Forelimb muscle (tissue), 1 donor: Measurements from ENCODE around the gene PPP2R5D. TPM values are rescaled to one million over a fixed set of nuclear protein-coding genes. Genes with fewer than 3 reads are reported as not detected.
"Not testable (repeated sequence)": the region's sequence is repeated elsewhere in the genome, so short reads cannot be mapped to it uniquely, and the experiment has no call there.

Experiments
- DNase-seq: peaks from one replicate; pipeline ENCODE4 v3.0.0-alpha.2; 2013; ENCODE audit warnings: low read depth
- polyA plus RNA-seq: library from polyadenylated mRNA; unstranded; fragments of 120-200 nt; gene quantifications from one replicate; pipeline ENCODE4 v1.2.1, GENCODE V29; 2013; ENCODE audit not compliant: insufficient read length

The PPP2R5D gene
- polyA plus RNA-seq: 39.0 TPM

DNA sequence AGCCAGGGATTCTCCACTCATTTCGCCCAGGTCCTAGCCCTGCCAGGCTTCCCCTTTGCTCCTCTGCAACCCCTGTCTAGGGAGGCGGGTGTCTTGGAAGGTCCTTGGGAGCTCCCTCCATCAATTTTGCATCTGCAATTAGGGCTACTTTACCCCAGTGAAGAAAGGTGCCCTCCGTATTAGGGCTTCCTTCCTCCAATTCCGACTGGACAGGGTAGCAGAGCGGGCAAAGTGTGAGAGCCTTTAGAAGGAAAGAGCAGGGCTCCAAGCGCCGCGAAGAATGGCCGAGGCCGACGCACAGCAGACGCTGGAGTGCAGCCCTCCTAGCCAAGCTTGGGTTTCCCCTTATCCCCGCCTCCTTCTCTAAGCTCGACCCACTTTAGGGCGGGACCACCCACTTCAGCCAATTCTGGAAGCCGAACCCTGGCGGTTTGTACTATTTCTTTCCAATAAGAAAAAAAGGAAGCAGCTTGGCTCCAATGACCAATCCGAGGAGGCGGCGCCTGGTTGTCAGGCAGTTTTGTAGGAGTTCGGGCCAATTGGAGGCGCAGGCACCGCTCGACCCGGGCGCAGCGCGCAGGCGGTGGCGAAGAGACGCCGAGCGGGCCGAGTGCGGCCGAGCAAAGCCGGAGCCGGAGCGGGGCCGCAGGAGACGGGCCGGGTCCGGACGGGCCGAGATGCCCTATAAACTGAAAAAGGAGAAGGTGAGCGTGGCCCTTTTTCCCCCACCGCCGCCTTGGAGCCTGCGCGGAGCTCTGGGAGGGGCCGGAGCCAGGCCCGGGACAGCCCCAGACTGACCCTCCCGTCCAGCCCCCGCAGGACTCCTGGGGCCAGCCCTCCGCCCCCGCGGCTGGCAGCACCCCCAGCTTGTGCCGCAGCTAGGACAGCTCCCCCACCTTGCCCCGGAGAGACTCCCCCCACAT, at the start of gene PPP2R5D:
TSS of gene PPP2R5D (plus strand) at position 570 of the 923 bp plus-strand sequence. CDS start at position 678, 108 bp downstream.
- DNase-seq: peak; percentile 94

DNA sequence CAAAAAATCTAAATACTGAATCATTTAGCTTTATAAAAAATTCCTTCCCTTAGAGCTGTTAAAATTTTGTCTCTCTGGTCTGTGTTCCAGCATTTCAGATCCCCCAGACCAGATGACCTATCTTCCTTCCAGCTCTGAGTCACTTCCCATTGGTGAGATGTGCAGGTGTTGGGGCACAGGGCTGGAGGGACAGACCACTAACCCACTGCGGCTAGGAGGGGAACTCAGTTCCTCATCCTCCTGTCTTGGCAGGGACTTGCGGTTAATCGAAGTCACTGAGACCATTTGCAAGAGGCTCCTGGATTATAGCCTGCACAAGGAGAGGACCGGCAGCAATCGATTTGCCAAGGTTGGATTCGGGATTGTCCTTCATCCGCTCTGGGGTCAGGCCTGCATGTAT, 49.0 kb upstream of the PPP2R5D start:
- DNase-seq: no peak

DNA sequence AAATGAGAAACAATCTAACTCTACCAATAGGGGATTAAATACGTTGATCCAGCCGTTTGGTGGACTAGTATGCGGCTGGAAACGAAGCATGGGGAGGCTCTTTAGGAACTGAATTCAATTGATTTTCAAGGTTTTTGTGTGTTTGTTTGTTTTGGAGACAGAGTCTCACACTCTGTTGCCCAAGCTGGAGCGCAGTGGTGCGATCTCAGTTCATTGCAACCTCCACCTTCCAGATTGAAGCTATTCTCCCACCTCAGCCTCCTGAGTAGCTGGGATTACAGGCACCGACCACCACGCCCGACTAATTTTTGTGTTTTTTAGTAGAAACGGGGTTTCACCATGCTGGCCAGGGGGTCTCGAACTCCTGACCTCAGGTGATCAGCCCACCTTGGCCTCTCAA, 48.0 kb upstream of the PPP2R5D start:
- DNase-seq: no peak

DNA sequence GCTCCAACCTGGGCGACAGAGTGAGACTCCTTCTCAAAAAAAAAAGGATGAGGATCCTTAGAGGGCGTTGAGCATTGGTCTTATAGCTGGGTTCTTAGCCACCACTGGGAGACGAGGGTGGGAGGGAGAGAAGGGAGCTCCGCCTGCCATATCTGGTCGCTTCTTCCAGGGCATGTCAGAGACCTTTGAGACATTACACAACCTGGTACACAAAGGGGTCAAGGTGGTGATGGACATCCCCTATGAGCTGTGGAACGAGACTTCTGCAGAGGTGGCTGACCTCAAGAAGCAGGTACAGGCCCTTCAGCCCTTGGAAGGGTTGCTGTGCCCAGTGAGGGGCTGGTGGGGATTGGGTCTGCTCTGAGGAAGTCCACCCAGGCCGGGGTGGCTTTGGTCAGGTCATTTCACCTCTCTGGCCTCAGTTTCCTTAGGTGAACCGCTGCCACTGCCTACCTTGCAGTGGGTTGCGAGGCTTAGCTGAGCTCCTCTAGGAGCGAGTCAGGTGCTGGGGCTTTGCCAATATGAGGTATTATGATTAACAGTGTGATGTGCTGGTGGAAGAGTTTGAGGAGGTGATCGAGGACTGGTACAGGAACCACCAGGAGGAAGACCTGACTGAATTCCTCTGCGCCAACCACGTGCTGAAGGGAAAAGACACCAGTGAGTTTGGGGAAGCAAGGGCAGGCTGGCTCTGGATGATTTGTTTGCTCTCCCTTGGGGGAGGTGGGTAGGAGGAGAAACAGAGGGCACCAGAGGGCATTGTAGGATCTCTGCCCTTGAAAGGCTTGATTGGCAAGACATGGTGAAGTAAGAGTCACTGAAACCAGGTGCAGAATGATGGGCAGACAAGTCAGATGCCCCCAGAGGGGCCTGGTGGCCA, 46.6 kb upstream of the PPP2R5D start:
- DNase-seq: no peak

DNA sequence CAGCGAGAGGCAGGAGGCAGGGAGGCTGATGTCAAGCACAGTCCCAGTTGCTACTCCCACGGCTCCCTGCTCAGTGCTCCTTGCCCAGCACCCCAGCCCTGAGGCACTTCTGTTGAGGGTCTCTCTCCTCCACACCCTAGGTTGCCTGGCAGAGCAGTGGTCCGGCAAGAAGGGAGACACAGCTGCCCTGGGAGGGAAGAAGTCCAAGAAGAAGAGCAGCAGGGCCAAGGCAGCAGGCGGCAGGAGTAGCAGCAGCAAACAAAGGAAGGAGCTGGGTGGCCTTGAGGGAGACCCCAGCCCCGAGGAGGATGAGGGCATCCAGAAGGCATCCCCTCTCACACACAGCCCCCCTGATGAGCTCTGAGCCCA, 46.0 kb upstream of the PPP2R5D start:
- no peak for DNase-seq

DNA sequence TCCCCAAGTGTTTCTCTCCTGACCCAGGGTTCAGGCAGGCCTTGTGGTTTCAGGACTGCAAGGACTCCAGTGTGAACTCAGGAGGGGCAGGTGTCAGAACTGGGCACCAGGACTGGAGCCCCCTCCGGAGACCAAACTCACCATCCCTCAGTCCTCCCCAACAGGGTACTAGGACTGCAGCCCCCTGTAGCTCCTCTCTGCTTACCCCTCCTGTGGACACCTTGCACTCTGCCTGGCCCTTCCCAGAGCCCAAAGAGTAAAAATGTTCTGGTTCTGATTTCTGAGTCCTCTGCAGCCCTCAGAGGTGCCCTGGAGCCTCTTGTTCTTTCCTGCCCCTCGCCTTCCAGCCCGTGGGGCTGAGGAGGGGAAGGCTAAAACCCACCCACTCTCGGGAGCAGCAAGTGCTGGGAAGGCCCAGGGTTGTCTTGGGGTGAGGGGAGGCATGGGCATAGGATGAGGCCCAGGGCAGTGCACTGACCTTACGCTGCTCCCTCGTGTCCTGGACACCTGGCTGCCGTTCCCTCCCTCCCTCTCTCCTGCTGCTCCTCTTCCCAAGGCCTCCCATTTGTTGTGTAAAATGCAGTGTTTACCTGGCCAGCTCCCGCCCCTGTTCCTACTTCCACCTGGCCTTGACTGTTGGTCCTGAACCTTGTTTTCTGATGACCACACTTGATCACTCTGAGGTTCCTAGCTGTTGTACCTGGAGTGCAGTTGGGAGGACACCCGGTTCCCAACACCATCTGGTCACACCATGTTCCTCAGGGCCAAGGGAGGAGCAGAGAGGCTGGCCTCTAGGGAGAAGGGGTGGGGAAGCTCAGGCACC, 45.2 kb upstream of the PPP2R5D start:
- DNase-seq: no peak

DNA sequence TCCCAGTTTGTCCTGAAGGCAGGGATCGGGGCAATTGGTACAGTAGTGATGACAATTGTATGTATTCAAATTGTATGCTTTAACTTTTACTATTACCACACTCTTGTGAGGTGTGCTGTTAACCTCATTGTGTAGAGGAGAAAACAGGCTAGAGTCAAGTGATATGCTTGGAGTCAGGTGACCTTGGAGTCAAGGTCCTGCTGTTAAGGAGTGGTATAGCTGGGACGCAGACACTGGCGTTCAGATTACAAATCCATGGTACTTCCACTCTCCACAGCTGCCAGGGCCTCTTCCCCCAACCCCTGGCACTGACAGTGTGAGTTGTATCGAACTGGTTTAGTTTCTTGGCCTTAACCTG, 44.6 kb upstream of the PPP2R5D start:
- DNase-seq: no peak

DNA sequence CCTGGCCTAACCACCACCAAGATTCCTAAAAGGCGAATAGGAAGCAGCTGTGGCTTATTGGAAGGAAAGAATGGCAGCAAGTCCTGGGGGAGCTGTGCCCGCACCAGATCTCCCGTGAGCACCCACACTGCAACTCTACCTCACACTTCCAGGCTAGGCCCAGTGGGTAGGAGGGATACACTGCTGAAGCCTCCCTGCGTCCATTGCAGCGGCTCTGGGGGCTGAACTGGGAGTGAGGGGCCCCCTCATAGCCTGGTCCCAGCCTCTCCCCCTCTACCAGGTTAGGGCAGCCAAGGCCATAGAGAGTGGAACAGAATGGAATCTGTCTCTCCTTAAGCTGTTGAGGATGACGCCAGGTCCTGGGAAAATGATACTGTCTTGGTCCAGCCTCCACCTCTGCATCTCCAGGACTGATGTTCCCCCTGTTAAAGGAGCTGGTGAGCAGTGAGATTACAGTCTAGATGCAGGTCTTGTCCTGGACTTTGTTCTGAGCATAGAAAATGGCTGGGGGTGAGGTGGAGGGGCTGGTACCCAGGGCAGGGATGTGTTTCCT, 43.8 kb upstream of the PPP2R5D start:
- DNase-seq: no peak

DNA sequence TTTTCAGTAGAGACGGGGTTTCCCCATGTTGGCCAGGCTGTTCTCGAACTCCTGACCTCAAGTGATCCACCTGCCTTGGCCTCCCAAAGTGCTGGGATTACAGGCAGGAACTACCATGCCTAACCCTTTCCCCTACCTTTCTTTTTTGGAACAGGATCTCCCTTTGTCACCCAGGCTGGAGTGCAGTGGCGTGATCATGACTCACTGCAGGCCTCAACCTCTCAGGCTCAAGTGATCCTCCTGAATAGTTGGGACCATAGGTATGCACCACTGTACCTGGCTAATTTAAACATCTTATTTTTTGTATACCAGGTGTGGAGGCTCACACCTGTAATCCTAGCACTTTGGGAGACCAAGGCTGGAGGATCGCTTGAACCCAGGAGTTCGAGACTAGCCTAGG, 43.0 kb upstream of the PPP2R5D start:
- not testable (repeated sequence) for DNase-seq

DNA sequence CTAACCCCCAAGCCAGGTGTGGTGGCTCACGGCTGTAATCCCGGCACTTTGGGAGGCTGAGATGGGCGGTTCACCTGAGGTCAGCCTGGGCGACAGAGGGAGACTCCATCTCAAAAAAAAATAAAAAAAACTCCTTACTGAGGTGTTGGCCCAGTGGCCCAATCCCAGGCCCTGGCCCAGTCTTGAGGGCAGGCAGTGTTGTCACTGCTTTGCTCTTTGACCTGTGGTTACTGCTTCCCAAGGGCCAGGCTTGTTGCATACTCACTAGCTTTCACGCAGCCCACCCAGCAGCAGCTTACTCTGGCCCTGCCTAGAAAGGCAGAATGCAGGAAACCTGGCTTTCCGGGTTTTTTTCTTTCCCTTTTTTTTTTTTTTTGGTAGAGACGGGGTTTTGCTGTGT, 41.9 kb upstream of the PPP2R5D start:
- DNase-seq: no peak

DNA sequence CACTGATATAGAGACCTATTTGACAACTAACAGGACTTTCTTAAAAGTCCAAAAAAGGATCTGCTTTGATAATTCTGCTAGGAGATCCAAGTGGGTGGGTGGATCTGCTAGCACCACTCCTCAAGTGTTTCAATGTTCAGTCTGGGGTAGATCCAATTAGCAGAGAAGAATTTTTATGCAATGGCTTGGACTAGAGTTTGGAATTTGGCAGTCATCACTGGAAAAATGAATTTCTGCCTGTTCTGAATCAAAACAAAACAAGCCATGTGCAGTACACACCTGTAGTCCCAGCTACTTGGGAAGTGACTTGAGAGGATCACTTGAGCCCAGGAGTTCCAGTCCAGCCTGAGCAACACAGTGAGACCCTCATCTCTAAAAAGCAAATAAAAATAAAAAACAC, 36.4 kb upstream of the PPP2R5D start:
- no peak for DNase-seq

DNA sequence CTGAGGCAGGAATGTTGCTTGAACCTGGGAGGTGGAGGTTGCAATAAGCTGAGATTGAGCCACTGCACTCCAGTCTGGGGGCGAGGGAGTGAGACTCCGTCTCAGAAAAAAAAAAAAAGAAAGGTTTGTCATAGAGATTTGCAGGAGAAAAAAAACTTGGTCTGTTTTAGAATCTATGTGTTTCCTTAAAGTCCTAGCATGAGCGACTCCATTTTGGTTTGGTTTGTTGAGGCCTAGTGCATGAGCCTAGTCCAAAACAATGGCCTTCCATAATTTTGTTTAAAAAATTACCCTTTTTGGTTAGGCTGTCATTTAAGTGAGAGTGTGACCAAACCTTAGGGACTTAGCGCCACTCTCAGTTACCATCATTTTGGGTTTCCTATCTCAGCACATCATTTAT, 32.0 kb upstream of the PPP2R5D start:
- DNase-seq: no peak

DNA sequence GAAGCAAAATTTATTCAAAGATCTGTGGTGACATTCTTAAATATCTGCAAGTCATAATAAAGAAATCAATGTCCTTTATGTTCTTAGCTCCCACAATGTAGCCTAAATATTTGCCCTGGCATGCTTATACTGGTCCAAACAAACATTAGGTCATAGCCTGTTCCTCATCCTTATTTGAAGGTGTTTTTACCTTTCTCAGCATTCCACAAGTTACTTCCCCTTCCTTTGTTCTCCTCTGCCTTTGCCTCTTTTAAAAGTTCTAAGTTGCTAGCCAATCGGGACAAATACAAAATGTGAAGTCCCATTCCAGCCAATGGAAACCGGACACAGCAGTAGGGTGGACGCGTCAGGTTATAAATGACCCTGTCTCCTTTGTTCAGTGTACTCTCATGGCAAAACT, 30.0 kb upstream of the PPP2R5D start:
- DNase-seq: not testable (repeated sequence)

DNA sequence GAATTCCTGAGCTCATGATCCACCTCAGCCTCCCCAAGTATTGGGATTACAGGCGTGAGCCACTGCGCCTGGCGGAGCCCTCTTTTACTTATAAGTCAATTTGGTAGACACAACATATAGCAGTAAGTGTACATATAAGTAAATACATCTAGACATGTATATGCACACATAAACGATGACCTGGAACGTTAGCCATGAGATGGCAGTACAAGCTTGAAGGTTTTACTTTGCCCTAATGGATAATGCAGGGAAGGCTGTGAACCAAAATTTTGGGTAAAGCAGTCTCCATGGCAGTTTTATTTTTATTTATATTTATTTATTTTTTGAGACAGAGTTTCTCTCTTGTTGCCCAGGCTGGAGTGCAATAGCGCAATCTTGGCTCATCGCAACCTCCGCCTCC, 26.2 kb upstream of the PPP2R5D start:
- DNase-seq: no peak

DNA sequence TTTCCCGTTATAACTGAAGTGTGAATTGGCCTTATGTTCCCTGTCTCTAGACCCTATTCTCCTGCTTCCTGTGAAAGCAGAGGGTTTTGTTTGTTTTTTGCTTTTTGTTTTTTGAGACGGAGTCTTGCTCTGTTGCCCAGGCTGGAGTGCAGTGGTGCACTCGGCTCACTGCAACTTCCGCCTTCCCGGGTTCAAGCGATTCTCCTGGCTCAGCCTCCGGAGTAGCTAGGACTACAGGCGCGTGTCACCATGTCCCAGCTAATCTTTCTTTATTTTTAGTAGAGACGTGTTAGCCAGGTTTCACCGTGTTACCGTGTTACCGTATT, 24.5 kb upstream of the PPP2R5D start:
- no peak for DNase-seq

DNA sequence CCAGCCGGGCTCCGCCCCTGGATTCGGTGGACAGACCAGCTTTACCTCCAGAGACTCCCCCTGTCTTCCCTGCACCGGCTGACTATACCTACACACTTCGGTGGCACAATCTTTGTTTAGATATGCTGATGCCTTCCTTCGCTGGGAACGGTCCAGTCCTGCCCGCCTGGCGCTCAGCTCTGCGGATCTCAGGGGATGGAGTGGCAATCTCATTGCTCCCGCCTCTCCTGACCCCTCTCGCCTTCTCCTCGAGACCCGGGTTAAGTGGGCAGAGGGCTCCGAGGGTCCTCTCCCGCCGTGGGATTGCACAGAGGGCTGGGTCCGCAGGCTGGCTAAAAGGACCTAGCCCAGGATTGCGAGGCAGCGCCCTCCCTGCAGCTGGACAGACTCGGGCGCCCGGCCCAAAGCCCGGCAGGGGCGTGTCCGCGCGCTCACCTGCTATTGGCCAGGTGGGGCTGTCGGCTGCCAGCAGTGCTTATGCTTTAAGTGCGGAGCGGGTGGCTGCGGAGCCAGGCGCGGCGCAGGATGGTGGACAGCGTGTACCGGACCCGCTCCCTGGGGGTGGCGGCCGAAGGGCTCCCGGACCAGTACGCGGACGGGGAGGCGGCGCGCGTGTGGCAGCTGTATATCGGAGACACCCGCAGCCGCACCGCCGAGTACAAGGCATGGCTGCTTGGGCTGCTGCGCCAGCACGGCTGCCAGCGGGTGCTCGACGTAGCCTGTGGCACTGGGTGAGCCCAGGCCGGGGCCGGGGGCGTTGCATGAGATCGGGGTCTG, 23.9 kb upstream of the PPP2R5D start, which contains the start of gene GNMT:
TSS of gene GNMT (plus strand) at position 512 of the 777 bp plus-strand sequence. CDS start at position 526, 14 bp downstream.
- no peak for DNase-seq

DNA sequence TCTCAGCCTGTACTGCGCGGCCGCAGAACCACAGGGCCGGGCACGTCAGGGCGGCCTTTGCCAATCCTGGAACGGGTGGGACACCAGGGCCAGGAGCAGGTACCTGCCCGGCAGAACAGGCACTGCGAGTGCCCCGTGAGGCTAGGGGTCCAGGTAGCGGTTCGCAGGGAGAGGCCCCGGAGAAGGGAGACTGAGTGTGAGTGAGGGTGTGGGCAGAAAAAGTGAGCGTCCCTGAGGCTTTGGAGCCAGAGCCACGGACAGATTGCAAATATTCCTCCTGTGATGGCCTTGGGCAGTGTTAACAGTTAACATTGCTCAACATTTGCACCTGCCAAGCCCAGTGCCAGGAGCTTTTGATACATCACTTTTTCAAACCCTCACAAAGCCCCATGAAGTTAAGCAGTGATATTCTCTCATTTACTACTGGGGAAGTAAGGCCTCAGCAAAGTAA, 23.3 kb upstream of the PPP2R5D start:
- no peak for DNase-seq

DNA sequence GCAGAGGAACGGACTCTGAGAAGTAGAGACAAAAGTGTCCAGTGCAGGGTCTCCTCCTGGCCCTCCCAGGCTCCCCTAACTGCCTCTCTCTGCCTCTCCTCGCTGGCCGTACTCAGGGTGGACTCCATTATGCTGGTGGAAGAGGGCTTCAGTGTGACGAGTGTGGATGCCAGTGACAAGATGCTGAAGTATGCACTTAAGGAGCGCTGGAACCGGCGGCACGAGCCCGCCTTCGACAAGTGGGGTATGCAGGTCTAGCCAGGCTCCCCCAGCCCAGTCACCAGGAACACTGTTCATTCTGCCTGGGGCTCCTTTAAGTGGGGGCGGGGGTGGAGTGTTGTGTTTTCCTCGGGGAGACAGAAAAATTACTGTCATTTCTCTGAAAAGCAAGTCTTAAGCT, 22.3 kb upstream of the PPP2R5D start:
- DNase-seq: no peak

DNA sequence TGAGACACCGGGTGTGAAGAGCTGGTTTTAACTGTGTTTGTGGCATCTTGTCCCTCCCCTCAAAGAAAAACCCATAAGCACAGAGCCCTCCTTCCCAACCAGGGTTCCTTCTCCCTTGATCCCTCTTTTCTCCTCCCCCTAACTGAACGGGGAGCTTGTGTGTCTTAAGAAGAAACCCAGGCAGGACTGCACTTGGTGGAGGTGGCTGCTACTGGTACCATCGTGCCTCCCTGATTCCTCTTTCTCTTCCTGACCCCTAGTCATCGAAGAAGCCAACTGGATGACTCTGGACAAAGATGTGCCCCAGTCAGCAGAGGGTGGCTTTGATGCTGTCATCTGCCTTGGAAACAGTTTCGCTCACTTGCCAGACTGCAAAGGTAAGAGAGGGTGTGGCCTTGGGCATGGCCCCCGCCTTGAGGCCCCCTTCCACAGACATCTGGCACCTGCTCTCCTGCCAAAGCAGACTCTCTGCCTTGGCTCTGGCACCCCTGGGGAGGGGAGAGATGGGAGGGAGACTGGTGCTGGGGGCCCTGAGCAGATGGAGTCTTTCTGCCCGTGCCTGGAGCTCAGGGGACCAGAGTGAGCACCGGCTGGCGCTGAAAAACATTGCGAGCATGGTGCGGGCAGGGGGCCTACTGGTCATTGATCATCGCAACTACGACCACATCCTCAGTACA, 21.7 kb upstream of the PPP2R5D start:
- DNase-seq: no peak
